ENCODE results near the gene CEP112. TPM values are rescaled to one million over a fixed set of nuclear protein-coding genes. Genes with fewer than 3 reads are reported as not detected.

The CEP112 gene
- total and polyA plus RNA-seq, 2 of the 8 experiments (the other 6 are each of a cell fraction or from before 2014, with no cell fraction given), result 0.62 to 3.1 TPM

DNA sequence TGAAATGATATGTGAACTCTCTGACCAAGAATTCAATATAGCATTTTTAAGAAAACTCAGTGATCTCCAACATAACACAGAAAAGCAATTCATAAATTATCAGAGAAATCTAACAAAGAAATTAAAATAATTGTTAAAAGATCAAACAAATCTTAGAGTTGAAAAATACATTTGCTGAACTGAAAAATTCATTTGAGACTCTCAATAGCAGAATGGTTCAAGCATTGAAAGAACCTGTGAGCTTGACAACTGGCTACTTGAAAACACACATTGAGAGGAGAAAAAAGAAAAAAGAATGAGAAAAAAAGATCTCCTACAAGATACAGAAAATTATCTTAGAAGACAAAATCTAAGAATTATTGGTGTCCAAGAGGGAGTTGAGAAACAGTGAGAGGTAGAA, 203.5 kb downstream of the CEP112 start:
- no peak overlapping the region for H3K4me2 ChIP-seq (ENCODE audit: insufficient read depth in 1 of 2, low read depth in 2 of 2, low read length in 2 of 2)
- H2BK15ac ChIP-seq (ENCODE audit: low read length), result no peak overlapping the region
- H4K5ac ChIP-seq (ENCODE audit: insufficient read length, low read depth, low read length), result no peak overlapping the region
- no peaks in the 10 kb centered on the region for H3K27me3 ChIP-seq (replicated peaks in 1 of 4; ENCODE audit: control insufficient read depth in 3 of 4, extremely low read depth in 1 of 4, insufficient read depth in 3 of 4, low read length in 3 of 4)
- DNase-seq (ENCODE audit: low read depth in 1 of 2, low spot score in 2 of 2) (no peak), FAIRE-seq (no peak)
- H3K18ac ChIP-seq (ENCODE audit: extremely low read depth, low read length), result no peak overlapping the region
- CTCF ChIA-PET (ENCODE audit: partially characterized antibody), result interaction anchor here (0.7 to 4.0 kb wide), 9 partner anchors 9 to 785 kb away, joined by 3 to 26 read pairs (median 4); no protein-coding TSS in a partner anchor
- POLR2A ChIA-PET (ENCODE audit: partially characterized antibody), result no interaction called here
- no peak overlapping the region for H3K9ac ChIP-seq (replicated peaks in 1 of 4; ENCODE audit: extremely low read depth in 1 of 4, low read depth in 3 of 4, low read length in 3 of 4)
- no peak overlapping the region for H2AK5ac ChIP-seq (ENCODE audit: low read depth, low read length)
- H4K20me1 ChIP-seq (replicated peaks in 1 of 2; ENCODE audit: control insufficient read depth in 1 of 2, insufficient read depth in 2 of 2, low read length in 2 of 2), result no peaks in the 10 kb centered on the region
- no peak overlapping the region for H2AFZ ChIP-seq (ENCODE audit: low read length)
- no peak overlapping the region for H2BK120ac ChIP-seq (replicated peaks; ENCODE audit: low read depth, low read length)
- H3K79me2 ChIP-seq (ENCODE audit: control insufficient read depth in 1 of 2, insufficient read depth in 2 of 2, low read length in 2 of 2), result no peaks in the 10 kb centered on the region
- peaks cover 0 to 5% (median 0%) of the 10 kb centered on the region in 4 experiments; a peak in 1 of 7 replicates for H3K4me1 ChIP-seq (replicated peaks in 1 of 4; ENCODE audit: control insufficient read depth in 3 of 4, insufficient read depth in 4 of 4, low read length in 3 of 4)
- no peak overlapping the region for H2BK5ac ChIP-seq (ENCODE audit: low read depth, low read length)
- H2BK20ac ChIP-seq (ENCODE audit: low read length), result no peak overlapping the region
- H3K4ac ChIP-seq (replicated peaks; ENCODE audit: insufficient read length, low read depth, low read length), result no peak overlapping the region
- no peak overlapping the region for H4K91ac ChIP-seq (replicated peaks; ENCODE audit: insufficient read length, low read length)
- H3K4me3 ChIP-seq (ENCODE audit: extremely low read depth in 1 of 4, insufficient read depth in 2 of 4, low read depth in 3 of 4, low read length in 4 of 4), result no peak overlapping the region
- H3K14ac ChIP-seq (ENCODE audit: insufficient read length), result no peak overlapping the region
- H3K36me3 ChIP-seq (ENCODE audit: control insufficient read depth in 2 of 4, insufficient read depth in 4 of 4, low read length in 3 of 4), result no peaks in the 10 kb centered on the region
- no peak overlapping the region for H3K27ac ChIP-seq (ENCODE audit: low read depth, low read length)
- no peaks in the 10 kb centered on the region for H3K23me2 ChIP-seq (ENCODE audit: low read depth, low read length)
- no peak overlapping the region for H3K56ac ChIP-seq (replicated peaks; ENCODE audit: insufficient read length, low read depth, low read length)
- H2BK12ac ChIP-seq (ENCODE audit: low read depth, low read length), result no peak overlapping the region
- no peak overlapping the region for H3K23ac ChIP-seq (ENCODE audit: insufficient read length)
- no peaks in the 10 kb centered on the region; a peak in 1 of 4 replicates for H3K9me3 ChIP-seq (ENCODE audit: insufficient read depth in 2 of 2, low read depth in 1 of 2, low read length in 1 of 2)
- H3K79me1 ChIP-seq (ENCODE audit: low read depth, low read length), result no peaks in the 10 kb centered on the region
- TF ChIP-seq POLR2AphosphoS5 (IDR thresholded peaks at IDR 0.05; ENCODE audit: low read depth, low read length) (no peak), CHD2 (IDR thresholded peaks at IDR 0.05; ENCODE audit: low read length) (no peak), SP4 (IDR thresholded peaks at IDR 0.05; ENCODE audit: low read length) (no peak), TAF1 (IDR thresholded peaks at IDR 0.05; ENCODE audit: low read depth, low read length) (no peak), MAFK (IDR thresholded peaks at IDR 0.05; ENCODE audit: low read depth, low read length) (no peak), SAP30 (IDR thresholded peaks at IDR 0.05; ENCODE audit: insufficient read depth, insufficient replicate concordance, low read length) (no peak), BRCA1 (IDR thresholded peaks at IDR 0.05; ENCODE audit: low read depth, low read length) (no peak), SUZ12 (IDR thresholded peaks at IDR 0.05; ENCODE audit: low read length) (no peak), SIRT6 (IDR thresholded peaks at IDR 0.05; ENCODE audit: low read length) (no peak), JUND (IDR thresholded peaks at IDR 0.05; ENCODE audit: low read length) (no peak), POU5F1 (IDR thresholded peaks at IDR 0.05; ENCODE audit: low read depth, low read length) (no peak), GTF2F1 (IDR thresholded peaks at IDR 0.05; ENCODE audit: borderline replicate concordance, low read depth, low read length) (no peak), HDAC2 (IDR thresholded peaks at IDR 0.05; ENCODE audit: borderline replicate concordance in 1 of 2, low read depth in 2 of 2, low read length in 2 of 2) (no peak), BACH1 (IDR thresholded peaks at IDR 0.05; ENCODE audit: low read length) (no peak)
- no peak overlapping the region for H4K8ac ChIP-seq (ENCODE audit: extremely low read depth, insufficient read depth, low read length)

Data from H1 (cell line).